Iris pigment epithelial cell (primary cell): ENCODE results near the gene RNF144A.

Experiments used
- DNase-seq: peaks from one replicate; pipeline ENCODE4 v3.0.0-alpha.2; 2011; ENCODE audit warnings: low read depth

The RNF144A gene

GRCh38 chr2:6908291-6908690 is 8.9 kb upstream of the RNF144A start:
- DNase-seq, result no peak

- DNase-seq, result peak; percentile 47
These were observed 7.5 kb upstream of the RNF144A start for GRCh38 chr2:6909431-6910385.

GRCh38 chr2:6911721-6912120 is 5.5 kb upstream of the RNF144A start:
- DNase-seq, result no peak

GRCh38 chr2:6913415-6914157 is 3.6 kb upstream of the RNF144A start:
- DNase-seq, result no peak

GRCh38 chr2:6914828-6915227 is 2.4 kb upstream of the RNF144A start:
- peak; percentile 44 for DNase-seq

GRCh38 chr2:6915399-6915798 is 1.8 kb upstream of the RNF144A start:
- no peak for DNase-seq

GRCh38 chr2:6916224-6916623 is 988 bp upstream of the RNF144A start:
- DNase-seq, result no peak

GRCh38 chr2:6916736-6917070 is 509 bp upstream of the RNF144A start:
- no peak for DNase-seq

GRCh38 chr2:6917761-6918421 is 679 bp downstream of the RNF144A start:
- DNase-seq, result no peak

- DNase-seq, result peak; percentile 25
These were observed 2.9 kb downstream of the RNF144A start for GRCh38 chr2:6919901-6920742.

- no peak for DNase-seq
These were observed 3.5 kb downstream of the RNF144A start for GRCh38 chr2:6920743-6921064.

- no peak for DNase-seq
These were observed 4.2 kb downstream of the RNF144A start for GRCh38 chr2:6921321-6921922.

GRCh38 chr2:6922201-6922656 is 5.0 kb downstream of the RNF144A start:
- DNase-seq, result no peak

- no peak for DNase-seq
These were observed 6.1 kb downstream of the RNF144A start for GRCh38 chr2:6923319-6923718.

- DNase-seq, result no peak
These were observed 7.1 kb downstream of the RNF144A start for GRCh38 chr2:6924101-6924923.

GRCh38 chr2:6924924-6925409 is 7.8 kb downstream of the RNF144A start:
- no peak for DNase-seq

- no peak for DNase-seq
These were observed 9.0 kb downstream of the RNF144A start for GRCh38 chr2:6926071-6926732.

GRCh38 chr2:6927186-6927585 is 10.0 kb downstream of the RNF144A start:
- peak; percentile 53 for DNase-seq

GRCh38 chr2:6927753-6928152 is 10.5 kb downstream of the RNF144A start:
- no peak for DNase-seq

GRCh38 chr2:6928452-6928851 is 11.2 kb downstream of the RNF144A start:
- no peak for DNase-seq
